ENCODE results near the gene GSK3B.

GSK3B gene

DNA sequence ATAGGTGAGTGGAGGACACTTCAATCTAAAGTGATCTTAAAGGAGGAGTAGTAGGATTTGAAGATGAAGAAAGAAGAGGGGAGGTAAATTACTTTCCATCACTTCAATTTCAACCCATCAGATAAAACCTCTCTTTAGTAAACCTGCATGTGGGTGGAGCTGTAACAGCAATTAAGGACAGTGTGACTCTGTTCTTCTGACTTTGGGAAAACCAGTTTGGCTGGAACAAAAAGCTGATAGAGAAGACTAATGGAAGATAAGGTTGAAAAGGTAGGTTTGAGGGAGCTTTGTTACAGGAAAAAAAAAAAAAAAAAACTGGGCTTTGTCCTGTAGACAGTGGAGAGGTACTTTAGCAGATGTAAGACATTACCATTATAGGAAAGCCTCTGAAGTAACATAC lies 4.5 kb upstream of the GSK3B start:
- no peak overlapping the region for H3K27ac ChIP-seq (ENCODE audit: insufficient read depth, low read depth, low read length, poor library complexity, severe bottlenecking)
- no peak overlapping the region for H3K4me3 ChIP-seq (ENCODE audit: insufficient read depth, low read depth, low read length)
- H3K27me3 ChIP-seq (ENCODE audit: control insufficient read depth, insufficient read depth, low read length, poor library complexity, severe bottlenecking): no peaks in the 10 kb centered on the region
- peaks cover 10% of the 10 kb centered on the region for H3K4me1 ChIP-seq (ENCODE audit: control insufficient read depth, insufficient read depth, low read length)
- no peaks in the 10 kb centered on the region for H3K9me3 ChIP-seq (ENCODE audit: control insufficient read depth, low read length)
- H3K36me3 ChIP-seq (ENCODE audit: control insufficient read depth, insufficient read depth, low read length): no peaks in the 10 kb centered on the region

DNA sequence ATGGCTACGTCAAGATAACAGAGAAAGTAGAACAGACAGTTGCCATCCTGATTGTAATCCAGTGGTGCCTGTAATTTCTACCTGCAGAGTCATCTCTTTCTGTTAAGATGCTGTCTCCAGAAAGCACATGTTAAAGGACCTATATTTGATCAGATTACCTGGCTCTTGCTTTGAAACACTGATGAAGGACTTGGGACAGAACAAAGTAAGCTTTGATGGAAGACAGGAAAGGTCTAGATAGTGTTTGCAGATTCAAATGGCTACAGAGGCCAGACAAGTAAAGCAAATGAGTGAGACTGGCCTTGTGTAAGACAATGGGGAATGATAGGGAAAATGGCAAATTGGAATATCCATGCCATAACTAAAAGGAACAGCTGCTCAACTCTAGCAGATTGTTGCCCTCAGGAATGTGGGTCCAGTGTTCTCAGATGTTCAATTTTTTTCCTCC lies 1.8 kb upstream of the GSK3B start:
- H3K4me1 ChIP-seq (ENCODE audit: control insufficient read depth, insufficient read depth, low read length): peaks cover 10% of the 10 kb centered on the region
- H3K9me3 ChIP-seq (ENCODE audit: control insufficient read depth, low read length): no peaks in the 10 kb centered on the region
- no peaks in the 10 kb centered on the region for H3K36me3 ChIP-seq (ENCODE audit: control insufficient read depth, insufficient read depth, low read length)
- H3K27me3 ChIP-seq (ENCODE audit: control insufficient read depth, insufficient read depth, low read length, poor library complexity, severe bottlenecking): no peaks in the 10 kb centered on the region
- WGBS, 2 experiments: 0% methylated on average over 1 of the region's 1 CpG
- peak overlapping the region; percentile 97 for H3K4me3 ChIP-seq (ENCODE audit: insufficient read depth, low read depth, low read length)
- peak overlapping the region; percentile 100 for H3K27ac ChIP-seq (ENCODE audit: insufficient read depth, low read depth, low read length, poor library complexity, severe bottlenecking)

DNA sequence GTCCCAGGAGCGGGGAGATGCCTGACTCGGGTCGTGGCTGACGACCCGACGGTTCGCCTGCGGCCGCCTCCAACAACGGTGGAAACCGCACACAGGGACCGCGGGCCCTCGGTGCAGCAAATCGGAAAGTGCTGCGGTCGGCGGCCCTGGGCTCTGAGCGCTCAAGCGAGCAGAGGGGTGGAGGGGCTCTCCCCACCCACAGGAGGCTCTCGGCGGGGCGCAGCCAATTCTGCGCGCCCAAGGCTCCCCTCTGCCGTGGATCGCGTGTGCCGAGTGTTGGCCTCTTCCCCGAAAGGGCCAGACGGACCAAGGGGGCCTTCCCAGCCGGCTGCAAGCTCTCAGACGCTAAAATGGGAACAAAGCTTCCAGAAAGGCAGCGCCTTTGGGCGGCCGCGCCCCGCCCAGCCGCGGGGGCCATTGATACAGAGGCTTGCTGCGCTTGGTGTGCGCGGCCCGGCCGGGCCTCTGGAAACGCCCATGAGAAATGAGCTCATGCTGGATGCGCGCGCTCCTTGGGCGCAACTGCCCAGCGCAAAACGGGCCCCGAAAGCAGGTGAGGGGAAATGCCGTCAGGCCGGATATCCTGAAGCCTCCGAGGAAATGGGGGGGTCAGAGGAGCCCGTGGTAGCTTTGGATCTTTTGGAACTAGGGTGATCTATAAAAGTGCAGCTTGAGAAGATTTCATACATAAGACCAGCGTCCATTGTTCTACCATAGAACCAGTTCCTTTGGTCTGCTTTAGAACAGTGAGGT lies 1.2 kb upstream of the GSK3B start:
- Histone ChIP-seq H3K4me3 (ENCODE audit: insufficient read depth, low read depth, low read length) (peak overlapping the region; percentile 97), H3K9me3 (ENCODE audit: control insufficient read depth, low read length) (no peaks in the 10 kb centered on the region), H3K27ac (ENCODE audit: insufficient read depth, low read depth, low read length, poor library complexity, severe bottlenecking) (peak overlapping the region; percentile 100), H3K4me1 (ENCODE audit: control insufficient read depth, insufficient read depth, low read length) (peaks cover 10% of the 10 kb centered on the region), H3K27me3 (ENCODE audit: control insufficient read depth, insufficient read depth, low read length, poor library complexity, severe bottlenecking) (no peaks in the 10 kb centered on the region), H3K36me3 (ENCODE audit: control insufficient read depth, insufficient read depth, low read length) (no peaks in the 10 kb centered on the region)
- 0% methylated on average over 58 of the region's 58 CpGs for WGBS, 2 experiments

DNA sequence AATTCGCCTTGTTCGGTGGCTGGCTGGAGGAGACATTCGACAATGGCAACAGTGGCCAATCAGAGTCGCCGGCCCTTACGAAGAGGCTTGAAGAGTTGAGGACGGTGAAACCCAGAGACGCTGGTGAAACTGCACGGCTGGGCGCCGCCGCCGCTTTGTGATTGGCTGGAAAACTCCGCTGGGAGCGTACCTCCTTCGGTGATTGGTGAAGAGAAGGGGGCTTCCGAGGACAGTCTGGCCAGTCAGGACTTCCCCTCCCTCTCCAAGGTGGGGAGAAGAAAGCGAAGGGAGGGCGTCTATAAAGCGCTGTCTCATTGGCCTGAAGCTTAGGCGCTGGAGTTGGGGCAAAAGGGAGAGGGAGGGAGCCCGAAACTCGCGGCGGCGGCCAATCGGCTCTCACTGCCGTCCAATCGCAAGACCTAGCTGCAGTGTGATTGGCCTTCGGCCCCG lies 554 bp upstream of the GSK3B start:
- H3K4me1 ChIP-seq (ENCODE audit: control insufficient read depth, insufficient read depth, low read length): peaks cover 10% of the 10 kb centered on the region
- no peaks in the 10 kb centered on the region for H3K27me3 ChIP-seq (ENCODE audit: control insufficient read depth, insufficient read depth, low read length, poor library complexity, severe bottlenecking)
- H3K27ac ChIP-seq (ENCODE audit: insufficient read depth, low read depth, low read length, poor library complexity, severe bottlenecking): peak overlapping the region; percentile 100
- 0 to 1% methylated on average over 31 of the region's 31 CpGs for WGBS, 2 experiments
- peak overlapping the region; percentile 97 for H3K4me3 ChIP-seq (ENCODE audit: insufficient read depth, low read depth, low read length)
- H3K9me3 ChIP-seq (ENCODE audit: control insufficient read depth, low read length): no peaks in the 10 kb centered on the region
- H3K36me3 ChIP-seq (ENCODE audit: control insufficient read depth, insufficient read depth, low read length): no peaks in the 10 kb centered on the region

DNA sequence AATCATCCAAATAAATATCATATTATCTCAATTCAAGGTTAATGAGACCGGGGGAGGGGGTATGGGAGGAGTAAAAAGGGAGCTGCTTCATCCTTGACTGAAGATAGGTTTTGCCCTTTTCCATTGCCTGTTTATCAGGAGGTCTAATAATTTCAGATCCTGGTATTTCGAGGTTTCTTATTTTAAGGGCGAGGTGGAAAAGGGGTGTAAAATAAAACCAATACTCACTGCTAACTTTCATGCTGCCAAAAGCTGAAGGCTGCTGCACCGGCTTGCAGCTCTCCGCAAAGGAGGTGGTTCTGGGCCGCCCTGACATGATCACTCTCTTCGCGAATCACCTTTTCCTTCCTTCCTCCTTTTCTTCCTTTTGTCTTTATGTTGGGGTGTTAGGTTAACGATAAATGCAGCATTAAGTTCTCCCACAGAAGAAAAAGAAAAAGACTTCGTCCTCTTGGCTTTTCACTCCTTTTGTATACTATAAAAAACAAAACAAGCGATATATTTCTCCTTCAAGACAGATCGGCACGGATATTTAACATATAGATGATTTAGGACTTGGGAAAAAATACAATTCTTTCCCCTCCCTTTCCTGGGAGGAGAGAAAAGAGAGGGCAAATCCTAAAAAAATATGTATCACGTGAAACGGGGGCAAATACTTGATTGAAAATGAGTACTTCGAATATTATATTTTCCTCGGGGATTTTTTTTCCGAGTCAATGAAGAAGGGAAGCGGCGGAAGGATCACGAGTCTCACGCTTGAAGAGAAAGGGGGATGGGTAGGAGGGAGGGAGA lies 932 bp downstream of the GSK3B start:
- H3K4me1 ChIP-seq (ENCODE audit: control insufficient read depth, insufficient read depth, low read length): peaks cover 10% of the 10 kb centered on the region
- H3K9me3 ChIP-seq (ENCODE audit: control insufficient read depth, low read length): no peaks in the 10 kb centered on the region
- peak overlapping the region; percentile 97 for H3K4me3 ChIP-seq (ENCODE audit: insufficient read depth, low read depth, low read length)
- H3K36me3 ChIP-seq (ENCODE audit: control insufficient read depth, insufficient read depth, low read length): no peaks in the 10 kb centered on the region
- H3K27me3 ChIP-seq (ENCODE audit: control insufficient read depth, insufficient read depth, low read length, poor library complexity, severe bottlenecking): no peaks in the 10 kb centered on the region
- 0 to 1% methylated on average over 15 to 17 of the region's 22 CpGs for WGBS, 2 experiments
- H3K27ac ChIP-seq (ENCODE audit: insufficient read depth, low read depth, low read length, poor library complexity, severe bottlenecking): peak overlapping the region; percentile 96

DNA sequence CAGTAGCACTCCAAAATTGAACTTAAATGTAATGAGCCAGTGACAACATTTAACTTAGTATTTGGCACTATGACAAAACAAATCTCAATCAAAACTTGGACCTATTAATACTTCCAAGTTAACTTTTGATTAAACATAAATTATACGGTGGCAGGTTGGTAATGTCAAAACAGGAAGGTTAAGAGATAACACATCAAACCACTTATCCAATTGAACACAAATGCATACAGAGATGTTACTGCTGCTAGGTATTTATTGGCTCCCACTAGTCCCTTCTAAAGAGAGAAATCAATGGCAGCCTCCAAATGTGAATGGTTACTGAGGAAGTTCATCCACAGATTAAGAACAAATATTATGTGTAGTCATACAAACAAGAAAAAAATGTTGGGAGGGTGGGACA lies 1.8 kb downstream of the GSK3B start:
- Histone ChIP-seq H3K9me3 (ENCODE audit: control insufficient read depth, low read length) (no peaks in the 10 kb centered on the region), H3K4me3 (ENCODE audit: insufficient read depth, low read depth, low read length) (peak overlapping the region; percentile 97), H3K36me3 (ENCODE audit: control insufficient read depth, insufficient read depth, low read length) (no peaks in the 10 kb centered on the region), H3K27ac (ENCODE audit: insufficient read depth, low read depth, low read length, poor library complexity, severe bottlenecking) (no peak overlapping the region), H3K4me1 (ENCODE audit: control insufficient read depth, insufficient read depth, low read length) (peaks cover 10% of the 10 kb centered on the region), H3K27me3 (ENCODE audit: control insufficient read depth, insufficient read depth, low read length, poor library complexity, severe bottlenecking) (no peaks in the 10 kb centered on the region)
- 14 to 20% methylated on average over 1 of the region's 1 CpG for WGBS, 2 experiments

DNA sequence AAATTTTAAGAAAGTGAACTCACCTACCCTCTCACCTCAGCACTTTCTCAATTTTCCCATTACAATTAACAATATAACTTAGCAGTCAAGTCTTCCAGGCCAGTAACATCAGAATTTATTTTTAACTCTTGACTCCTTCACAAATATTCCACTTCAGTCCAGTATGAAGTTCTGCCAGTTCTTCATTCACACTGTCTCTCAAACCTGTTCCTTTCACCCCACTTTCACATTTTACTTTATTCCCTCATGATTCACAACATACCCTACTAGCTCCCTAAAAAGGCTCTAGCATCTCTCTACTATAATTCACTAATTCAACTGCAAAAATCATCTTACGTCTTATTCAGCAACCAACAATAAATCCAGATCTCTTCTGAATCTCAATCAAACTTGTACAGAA lies 3.8 kb downstream of the GSK3B start:
- peaks cover 4% of the 10 kb centered on the region for H3K4me1 ChIP-seq (ENCODE audit: control insufficient read depth, insufficient read depth, low read length)
- WGBS, 2 experiments: 80 to 86% methylated on average over 1 of the region's 1 CpG

DNA sequence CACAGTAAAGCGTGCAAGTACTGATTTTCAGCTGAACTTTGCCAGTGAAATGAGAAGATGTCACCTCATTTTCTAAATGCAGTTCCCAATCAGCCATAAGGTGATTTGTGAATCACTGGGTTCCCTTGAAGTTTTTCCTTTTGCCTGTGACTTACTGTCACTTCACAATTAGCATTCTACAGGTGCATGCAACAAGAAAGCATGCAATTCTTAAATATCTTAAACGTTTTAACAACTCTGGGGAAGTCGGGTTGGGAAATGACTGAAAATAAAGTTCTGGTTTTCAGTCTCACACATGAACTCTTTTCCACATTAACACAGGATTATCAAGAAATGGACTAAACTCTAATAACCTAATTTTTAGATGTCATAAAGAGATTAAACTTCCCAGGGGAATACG lies 5.2 kb downstream of the GSK3B start:
- Histone ChIP-seq H3K27me3 (ENCODE audit: control insufficient read depth, insufficient read depth, low read length, poor library complexity, severe bottlenecking) (no peaks in the 10 kb centered on the region), H3K27ac (ENCODE audit: insufficient read depth, low read depth, low read length, poor library complexity, severe bottlenecking) (no peak overlapping the region), H3K4me1 (ENCODE audit: control insufficient read depth, insufficient read depth, low read length) (peaks cover 4% of the 10 kb centered on the region), H3K4me3 (ENCODE audit: insufficient read depth, low read depth, low read length) (no peak overlapping the region), H3K36me3 (ENCODE audit: control insufficient read depth, insufficient read depth, low read length) (no peaks in the 10 kb centered on the region), H3K9me3 (ENCODE audit: control insufficient read depth, low read length) (no peaks in the 10 kb centered on the region)
- WGBS, 2 experiments: 78 to 83% methylated on average over 3 to 4 of the region's 4 CpGs

More for the DNA sequence above, 3.8 kb downstream of the GSK3B start:
- Histone ChIP-seq H3K4me3 (ENCODE audit: insufficient read depth, low read depth, low read length) (peak overlapping the region; percentile 97), H3K27me3 (ENCODE audit: control insufficient read depth, insufficient read depth, low read length, poor library complexity, severe bottlenecking) (no peaks in the 10 kb centered on the region), H3K9me3 (ENCODE audit: control insufficient read depth, low read length) (no peaks in the 10 kb centered on the region), H3K27ac (ENCODE audit: insufficient read depth, low read depth, low read length, poor library complexity, severe bottlenecking) (no peak overlapping the region), H3K36me3 (ENCODE audit: control insufficient read depth, insufficient read depth, low read length) (no peaks in the 10 kb centered on the region)

DNA sequence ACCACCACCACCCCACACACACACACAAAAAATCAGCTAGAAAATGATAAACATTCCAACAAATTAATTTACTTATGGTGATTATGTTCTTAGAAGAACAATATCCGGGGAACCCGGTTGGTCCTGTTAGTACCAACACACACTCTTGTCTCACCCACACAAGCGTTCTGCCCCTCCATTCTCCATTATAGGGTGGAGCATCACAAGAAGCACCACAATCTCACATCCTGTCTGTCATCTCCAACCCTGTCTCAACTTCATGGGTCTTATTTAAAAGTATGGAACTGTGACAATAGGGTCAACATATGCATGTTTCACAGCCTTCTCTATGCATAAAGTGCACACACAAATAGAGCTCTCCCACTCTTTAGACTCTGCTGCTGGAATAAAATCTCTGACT lies 5.6 kb downstream of the GSK3B start:
- H3K27me3 ChIP-seq (ENCODE audit: control insufficient read depth, insufficient read depth, low read length, poor library complexity, severe bottlenecking): no peaks in the 10 kb centered on the region
- 91 to 98% methylated on average over 3 of the region's 3 CpGs for WGBS, 2 experiments
- no peak overlapping the region for H3K4me3 ChIP-seq (ENCODE audit: insufficient read depth, low read depth, low read length)

DNA sequence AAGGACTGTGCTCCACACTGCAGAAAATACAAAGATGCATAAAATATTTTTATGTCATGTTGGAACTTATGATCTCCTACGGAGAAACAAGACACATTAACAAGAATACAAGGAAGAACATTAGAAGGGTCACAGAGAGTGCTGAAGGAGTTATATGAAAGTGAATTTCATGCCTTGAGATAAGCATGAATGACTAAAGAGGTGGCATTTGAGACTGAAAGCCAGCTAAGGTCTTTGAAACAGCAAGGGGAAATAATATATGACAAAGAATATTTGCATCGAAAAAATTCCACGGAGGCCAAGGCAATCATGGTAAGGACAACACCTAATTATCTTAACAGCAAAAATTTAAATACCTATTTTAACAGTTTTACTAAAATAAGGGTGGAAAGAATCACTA lies 12.5 kb downstream of the GSK3B start:
- Histone ChIP-seq H3K27ac (ENCODE audit: insufficient read depth, low read depth, low read length, poor library complexity, severe bottlenecking) (no peak overlapping the region), H3K4me3 (ENCODE audit: insufficient read depth, low read depth, low read length) (no peak overlapping the region), H3K9me3 (ENCODE audit: control insufficient read depth, low read length) (no peaks in the 10 kb centered on the region), H3K4me1 (ENCODE audit: control insufficient read depth, insufficient read depth, low read length) (peaks cover 1% of the 10 kb centered on the region), H3K36me3 (ENCODE audit: control insufficient read depth, insufficient read depth, low read length) (no peaks in the 10 kb centered on the region), H3K27me3 (ENCODE audit: control insufficient read depth, insufficient read depth, low read length, poor library complexity, severe bottlenecking) (no peaks in the 10 kb centered on the region)
- WGBS, 2 experiments: 94 to 100% methylated on average over 3 of the region's 3 CpGs

More for the DNA sequence above, 5.6 kb downstream of the GSK3B start:
- H3K4me1 ChIP-seq (ENCODE audit: control insufficient read depth, insufficient read depth, low read length): peaks cover 4% of the 10 kb centered on the region
- no peaks in the 10 kb centered on the region for H3K9me3 ChIP-seq (ENCODE audit: control insufficient read depth, low read length)
- H3K27ac ChIP-seq (ENCODE audit: insufficient read depth, low read depth, low read length, poor library complexity, severe bottlenecking): no peak overlapping the region
- no peaks in the 10 kb centered on the region for H3K36me3 ChIP-seq (ENCODE audit: control insufficient read depth, insufficient read depth, low read length)
